ENCODE results near the gene LY86. TPM values are rescaled to one million over a fixed set of nuclear protein-coding genes. Genes with fewer than 3 reads are reported as not detected.

The LY86 gene
- total RNA-seq, 1 experiment from 2014 or later: not detected

DNA sequence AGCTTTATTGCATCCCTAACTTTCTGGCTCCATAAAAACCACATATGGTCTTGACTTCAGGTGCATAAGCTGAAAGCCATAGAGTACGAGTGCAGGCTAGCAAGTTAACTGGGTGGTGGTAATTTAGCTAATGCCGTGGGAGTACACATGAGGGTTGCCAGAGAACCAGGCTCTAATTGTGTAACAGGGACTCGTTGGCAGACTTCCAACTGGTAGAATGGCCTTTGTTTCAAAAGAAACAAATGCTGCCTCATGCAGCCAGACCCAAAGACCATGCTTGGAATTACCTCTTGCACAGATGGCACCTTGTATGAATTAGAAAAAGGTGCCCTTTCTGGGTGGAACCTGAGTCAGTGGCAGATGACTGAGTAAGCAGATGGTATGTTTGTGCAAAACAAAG is 73.2 kb downstream of the LY86 start:
- no peak overlapping the region for H2BK20ac ChIP-seq (ENCODE audit: low read depth, low read length, poor library complexity, severe bottlenecking)
- peaks cover 3 to 8% of the 10 kb centered on the region in 2 experiments; a peak in 3 of 5 replicates for H3K9me3 Mint-ChIP-seq

More for the DNA sequence above, 73.2 kb downstream of the LY86 start:
- Histone ChIP-seq H3K4ac (ENCODE audit: low read depth, low read length) (no peak overlapping the region), H2BK120ac (ENCODE audit: low read depth, low read length, poor library complexity, severe bottlenecking) (no peak overlapping the region), H4K20me1 (ENCODE audit: control insufficient read depth, insufficient read depth, insufficient read length) (no peaks in the 10 kb centered on the region), H3K23ac (ENCODE audit: insufficient read length, low read depth, low read length) (no peak overlapping the region), H2AFZ (ENCODE audit: low read length) (no peak overlapping the region), H3K56ac (ENCODE audit: insufficient read length, low read depth, low read length) (no peak overlapping the region), H3K27ac (ENCODE audit: insufficient read length, low read depth, low read length) (no peak overlapping the region), H2BK5ac (ENCODE audit: insufficient read length, low read length) (no peak overlapping the region), H3K4me1 (ENCODE audit: insufficient read depth, low read length) (no peaks in the 10 kb centered on the region), H4K8ac (replicated peaks; ENCODE audit: insufficient read length, low read depth, low read length) (no peak overlapping the region), H4K91ac (ENCODE audit: insufficient read length, low read depth, low read length) (no peak overlapping the region), H2BK15ac (ENCODE audit: low read depth, low read length) (no peak overlapping the region), H2AK5ac (ENCODE audit: insufficient read length, low read length) (no peak overlapping the region), H3K14ac (ENCODE audit: insufficient read depth, low read length) (no peak overlapping the region), H3K27me3 (ENCODE audit: insufficient read depth, low read length) (no peaks in the 10 kb centered on the region), H4K5ac (ENCODE audit: insufficient read length, low read depth, low read length) (no peak overlapping the region), H3K79me1 (ENCODE audit: insufficient read depth, low read depth, low read length, poor library complexity, severe bottlenecking) (no peaks in the 10 kb centered on the region), H3K9me3 (ENCODE audit: control insufficient read depth, low read depth, low read length) (no peaks in the 10 kb centered on the region), H3K79me2 (ENCODE audit: insufficient read depth, low read length) (no peaks in the 10 kb centered on the region), H3T11ph (ENCODE audit: low read length) (no peak overlapping the region), H3K4me2 (ENCODE audit: insufficient read depth, insufficient read length, low read length) (no peak overlapping the region), H3K23me2 (ENCODE audit: insufficient read length, low read depth, low read length, poor library complexity, severe bottlenecking) (no peaks in the 10 kb centered on the region), H2BK12ac (ENCODE audit: insufficient read length, low read depth, low read length) (no peak overlapping the region), H3K18ac (ENCODE audit: insufficient read length, low read depth, low read length) (no peak overlapping the region), H3K9ac (ENCODE audit: extremely low read depth, insufficient read length, low read length) (no peak overlapping the region)
- peaks cover 7 to 11% of the 10 kb centered on the region in 2 experiments for H3K4me1 Mint-ChIP-seq
- no CpG with 5 or more reads among the region's 3 CpGs for WGBS (ENCODE audit: extremely low coverage, insufficient read length, low lambda C conversion rate)
- TF ChIP-seq, protein P1, sequence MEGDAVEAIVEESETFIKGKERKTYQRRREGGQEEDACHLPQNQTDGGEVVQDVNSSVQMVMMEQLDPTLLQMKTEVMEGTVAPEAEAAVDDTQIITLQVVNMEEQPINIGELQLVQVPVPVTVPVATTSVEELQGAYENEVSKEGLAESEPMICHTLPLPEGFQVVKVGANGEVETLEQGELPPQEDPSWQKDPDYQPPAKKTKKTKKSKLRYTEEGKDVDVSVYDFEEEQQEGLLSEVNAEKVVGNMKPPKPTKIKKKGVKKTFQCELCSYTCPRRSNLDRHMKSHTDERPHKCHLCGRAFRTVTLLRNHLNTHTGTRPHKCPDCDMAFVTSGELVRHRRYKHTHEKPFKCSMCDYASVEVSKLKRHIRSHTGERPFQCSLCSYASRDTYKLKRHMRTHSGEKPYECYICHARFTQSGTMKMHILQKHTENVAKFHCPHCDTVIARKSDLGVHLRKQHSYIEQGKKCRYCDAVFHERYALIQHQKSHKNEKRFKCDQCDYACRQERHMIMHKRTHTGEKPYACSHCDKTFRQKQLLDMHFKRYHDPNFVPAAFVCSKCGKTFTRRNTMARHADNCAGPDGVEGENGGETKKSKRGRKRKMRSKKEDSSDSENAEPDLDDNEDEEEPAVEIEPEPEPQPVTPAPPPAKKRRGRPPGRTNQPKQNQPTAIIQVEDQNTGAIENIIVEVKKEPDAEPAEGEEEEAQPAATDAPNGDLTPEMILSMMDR (conservative IDR thresholded peaks at IDR 0.05): no peak
- H3K4me3 Mint-ChIP-seq: no peak overlapping the region
- no peaks in the 10 kb centered on the region; a peak in 1 of 7 replicates for H3K36me3 Mint-ChIP-seq (ENCODE audit: insufficient read depth in 1 of 3, low read depth in 3 of 3)
- no peak for DNase-seq
- H3K27me3 Mint-ChIP-seq (ENCODE audit: low read depth): peaks cover 13% of the 10 kb centered on the region
- H3K27ac Mint-ChIP-seq: no peak overlapping the region

Measured in H9 (cell line).